ENCODE measurements around the gene DNAH12.

Gene DNAH12

DNA sequence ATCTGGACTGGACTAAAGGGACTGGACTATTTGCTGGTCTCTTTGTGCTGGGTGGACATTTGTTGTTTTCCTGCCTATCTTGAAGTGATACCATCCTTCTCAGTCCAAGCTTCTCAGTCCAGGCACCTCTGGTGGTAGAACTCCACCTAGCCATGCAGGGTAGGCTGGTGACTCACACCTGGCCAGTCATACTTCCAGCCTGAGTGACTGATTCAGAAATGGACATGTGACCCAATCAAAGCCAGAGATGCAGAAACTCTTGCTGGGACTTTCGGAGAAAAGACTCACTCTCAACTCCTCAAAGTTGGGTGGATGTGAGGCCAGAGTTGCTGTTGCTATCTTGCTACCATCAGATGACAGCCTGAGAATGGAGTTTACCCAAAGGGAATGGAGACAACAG lies 246.1 kb downstream of the DNAH12 start:
- DNase-seq = no peak

DNA sequence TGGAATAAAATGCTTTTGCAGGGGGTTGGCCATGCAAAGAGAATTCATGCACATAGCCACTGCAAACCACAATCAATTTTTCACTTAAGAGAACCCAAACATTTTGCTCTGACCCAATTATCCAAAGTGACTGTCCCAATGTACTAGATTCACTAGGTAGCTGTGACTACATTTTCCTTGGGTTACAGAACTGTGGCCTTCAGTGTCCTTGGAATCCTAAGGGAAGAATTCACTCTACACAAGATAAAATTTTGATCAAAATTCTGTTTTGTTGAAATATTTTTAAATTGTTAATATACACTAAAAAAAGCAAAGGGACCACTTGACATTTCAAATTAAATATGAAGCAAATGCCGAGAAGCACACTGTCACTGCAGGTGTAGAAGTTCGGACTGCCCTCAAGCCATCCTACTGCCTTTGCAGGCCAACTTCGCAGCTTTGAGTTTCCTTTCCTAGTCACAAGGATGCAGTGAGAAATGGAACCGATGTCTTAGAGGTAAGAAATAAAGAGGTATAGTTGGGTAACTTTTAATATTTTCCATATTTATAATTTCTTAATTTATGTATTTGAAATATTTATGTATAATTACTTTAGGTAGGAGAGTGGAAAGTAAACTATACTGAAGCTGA lies 251.1 kb downstream of the DNAH12 start:
- no peak for DNase-seq

DNA sequence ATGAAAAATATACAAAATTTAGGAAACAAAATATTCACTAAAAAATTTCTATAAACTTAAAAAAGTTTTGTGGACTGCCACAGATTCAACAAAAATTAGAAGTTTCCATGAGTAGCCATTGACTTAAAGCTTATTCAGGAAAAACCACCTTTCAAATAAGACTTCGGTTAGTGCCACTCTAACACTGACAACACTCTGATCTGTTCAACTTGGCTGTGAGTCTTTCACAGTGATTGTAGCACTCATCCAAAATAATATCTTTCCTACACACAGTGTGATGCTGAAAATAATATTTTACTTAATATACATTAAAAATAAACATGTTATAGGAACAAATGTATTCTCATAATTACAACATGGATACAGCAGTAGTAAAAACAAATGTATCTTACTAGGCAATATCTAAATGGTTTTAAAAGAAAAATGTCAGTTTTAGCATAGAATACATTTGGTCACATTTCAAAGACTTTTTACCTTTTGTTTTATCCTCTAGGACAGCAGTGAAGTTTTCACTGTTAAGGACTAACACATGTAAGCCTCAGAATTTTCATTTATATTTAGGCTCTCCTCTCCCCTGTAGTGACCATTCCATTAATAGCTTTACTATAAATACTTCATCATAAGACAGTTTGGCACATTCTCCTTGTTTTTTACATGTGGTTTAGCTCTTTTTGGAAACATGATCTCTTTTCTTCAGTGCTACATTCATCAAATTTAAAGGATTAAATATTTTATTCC lies 251.8 kb downstream of the DNAH12 start, which contains the start of gene ASB14:
Gene ASB14 (minus strand): TSS at position 527 of the 738 bp plus-strand sequence. CDS start 652 bp downstream, outside the sequence.
- DNase-seq = no peak

DNA sequence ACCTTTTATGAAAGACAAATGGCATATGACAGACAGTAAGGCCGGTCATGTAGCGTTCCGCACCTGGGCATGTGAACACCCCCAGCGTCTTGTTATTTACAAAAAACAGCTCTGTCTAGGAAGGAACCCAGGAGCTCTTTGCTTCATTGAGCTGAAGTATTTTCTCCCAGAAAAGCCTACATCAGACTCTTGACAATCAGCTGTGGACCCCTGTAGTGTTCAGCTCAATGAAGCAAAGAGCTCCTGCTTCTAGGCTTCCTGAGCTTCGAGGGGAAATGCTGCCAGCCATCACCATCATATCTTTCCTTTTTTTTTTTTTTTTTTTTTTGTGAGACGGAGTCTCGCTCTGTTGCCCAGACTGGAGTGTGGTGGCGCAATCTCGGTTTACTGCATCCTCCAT lies 255.7 kb downstream of the DNAH12 start:
- no peak for DNase-seq

DNA sequence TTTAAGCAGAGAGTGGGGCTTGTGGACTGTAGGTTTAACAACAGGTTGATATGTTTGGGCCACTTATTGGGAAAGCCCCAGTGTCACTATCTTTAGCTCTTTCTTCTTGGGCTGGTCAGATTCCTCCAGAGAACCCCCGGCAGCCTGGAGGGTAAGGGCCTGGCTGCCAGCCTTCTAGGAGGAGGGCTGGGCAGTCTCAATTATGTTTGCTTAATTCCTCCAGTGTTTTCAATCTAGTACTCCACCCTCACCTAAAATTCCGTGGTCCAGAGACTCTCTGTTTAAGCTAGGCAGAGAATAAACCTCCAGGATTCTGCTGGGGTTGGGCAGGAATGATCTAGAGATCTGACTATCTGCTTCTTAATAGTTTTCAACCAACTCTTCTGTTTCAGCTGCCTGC lies 256.9 kb downstream of the DNAH12 start:
- DNase-seq = no peak

DNA sequence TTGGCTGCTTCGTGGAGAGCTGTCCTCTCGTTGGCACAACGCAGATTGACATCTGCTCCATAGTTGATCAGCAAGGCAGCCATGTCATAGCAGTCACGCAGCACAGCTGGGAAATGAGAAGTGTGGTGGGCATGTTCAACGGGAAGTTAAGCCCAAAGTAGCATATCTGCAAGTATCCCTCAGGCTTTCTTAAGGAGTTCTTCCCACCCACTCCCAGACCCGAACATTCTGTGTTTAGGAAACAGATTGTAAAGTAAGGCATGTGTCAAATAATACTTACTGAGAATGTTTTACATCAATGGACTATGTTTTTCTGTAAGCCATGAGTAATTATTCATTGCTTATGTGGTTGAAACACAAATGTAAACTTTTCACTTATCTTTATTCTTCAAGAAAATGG lies 260.8 kb downstream of the DNAH12 start:
- DNase-seq = no peak

DNA sequence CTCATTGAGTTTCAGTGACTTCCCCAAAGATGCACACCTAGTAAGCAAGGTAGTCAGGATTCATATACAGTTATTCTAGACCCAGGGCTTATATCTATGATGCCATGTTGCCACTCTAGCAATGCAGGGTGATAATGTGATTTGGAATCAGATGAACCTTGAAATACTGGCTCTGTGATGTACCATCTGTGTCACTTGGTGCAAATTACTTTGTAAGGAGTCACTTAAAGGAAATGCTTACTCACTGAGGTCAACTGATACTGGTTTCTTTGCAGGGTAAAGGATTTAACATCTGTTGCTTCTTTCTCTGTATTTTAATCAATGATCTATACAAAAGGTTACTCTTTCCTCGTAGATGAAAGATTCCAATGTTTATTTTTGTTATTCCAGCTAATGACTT lies 262.4 kb downstream of the DNAH12 start:
- peak; percentile 62 for DNase-seq

DNA sequence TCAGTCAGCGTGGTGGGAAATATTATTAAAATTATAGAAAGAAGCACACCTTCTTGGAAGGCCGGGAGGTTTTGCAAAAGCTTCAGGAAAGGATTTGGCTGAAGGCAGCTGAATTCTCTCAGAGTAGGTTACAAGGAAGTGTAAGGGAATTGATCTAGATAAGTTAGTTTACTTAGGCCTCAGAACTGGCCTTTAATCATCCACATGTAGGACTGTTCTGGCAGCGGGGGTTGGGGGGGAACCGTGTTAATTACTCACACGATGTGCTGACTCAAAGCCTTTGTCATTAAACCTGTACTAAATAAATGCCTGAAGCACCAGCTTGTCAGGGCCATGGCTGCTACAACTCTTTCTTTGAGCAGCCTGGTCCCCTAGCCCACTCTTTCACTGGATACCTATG lies 264.5 kb downstream of the DNAH12 start:
- no peak for DNase-seq

DNA sequence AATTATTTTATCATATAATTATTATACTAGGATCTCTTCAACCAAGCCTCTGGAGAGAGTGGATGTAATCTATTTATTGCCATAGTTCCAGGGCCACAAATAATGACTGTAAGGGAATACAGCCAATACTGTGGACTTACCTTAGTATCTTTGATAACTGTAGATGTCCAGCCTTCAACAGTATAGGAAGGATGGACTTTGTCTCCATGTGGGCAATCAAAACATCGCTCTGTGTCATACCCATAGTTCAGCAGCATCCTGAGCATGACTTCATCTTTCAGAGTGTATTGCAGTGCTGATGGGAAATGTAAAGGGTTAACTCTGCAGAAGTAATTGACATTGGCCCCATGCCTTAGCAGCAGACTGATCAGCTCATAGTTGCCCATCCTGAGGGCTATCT lies 265.9 kb downstream of the DNAH12 start:
- DNase-seq = no peak

DNA sequence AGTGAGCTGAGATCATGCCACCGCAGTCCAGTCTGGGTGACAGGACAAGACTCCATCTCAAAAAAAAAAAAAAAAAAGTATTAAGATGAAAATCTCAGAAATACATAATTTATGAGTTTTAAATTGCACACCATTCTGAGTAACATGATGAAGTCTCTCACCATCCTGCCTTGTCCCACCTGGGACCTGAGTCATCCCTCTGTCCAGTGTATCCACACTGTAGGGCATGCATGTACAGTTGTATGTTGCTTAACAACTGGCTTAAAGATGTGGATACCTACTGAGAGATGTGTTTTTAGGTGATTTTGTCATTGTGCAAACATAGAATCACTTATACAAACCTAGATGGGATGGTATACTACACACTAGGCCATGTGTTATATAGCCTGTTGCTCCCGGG lies 268.8 kb downstream of the DNAH12 start:
- no peak for DNase-seq

DNA sequence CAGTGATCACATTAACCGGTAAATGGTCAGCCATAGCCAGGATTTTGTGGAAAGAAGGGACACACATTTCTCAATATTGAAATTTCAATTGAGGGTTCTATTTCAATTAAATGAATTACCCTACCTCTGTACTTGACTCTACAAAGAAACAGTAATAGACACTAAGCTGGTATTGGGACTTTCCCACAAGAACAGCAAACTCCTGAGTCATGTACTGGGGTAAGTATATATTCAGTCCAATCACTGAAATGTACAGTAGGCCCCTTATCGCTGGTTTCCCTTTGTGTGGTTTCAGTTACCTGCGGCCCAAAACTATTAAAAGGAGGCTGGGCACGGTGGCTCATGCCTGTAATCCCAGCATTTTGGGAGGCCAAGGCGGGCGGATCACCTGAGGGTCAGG lies 269.3 kb downstream of the DNAH12 start:
- no peak for DNase-seq

DNA sequence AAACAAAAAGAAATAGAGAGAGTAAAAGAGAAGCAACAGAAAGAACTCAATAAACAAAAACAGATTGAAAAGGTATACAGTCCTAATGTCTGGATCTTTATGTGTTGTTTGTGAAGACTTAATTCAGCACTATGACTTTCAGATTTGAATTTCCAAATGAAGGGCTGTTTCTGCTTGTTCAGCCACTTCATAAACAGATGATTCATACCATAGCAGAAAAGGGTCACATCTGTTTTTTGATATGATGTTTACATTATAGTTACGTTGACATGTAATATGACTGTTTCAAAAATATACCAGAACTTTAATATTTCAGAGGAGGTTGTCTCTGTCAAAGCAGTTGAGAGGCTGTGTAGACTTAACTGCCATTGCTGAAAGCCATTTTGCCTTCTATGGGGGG lies 275.7 kb downstream of the DNAH12 start:
- DNase-seq = no peak

DNA sequence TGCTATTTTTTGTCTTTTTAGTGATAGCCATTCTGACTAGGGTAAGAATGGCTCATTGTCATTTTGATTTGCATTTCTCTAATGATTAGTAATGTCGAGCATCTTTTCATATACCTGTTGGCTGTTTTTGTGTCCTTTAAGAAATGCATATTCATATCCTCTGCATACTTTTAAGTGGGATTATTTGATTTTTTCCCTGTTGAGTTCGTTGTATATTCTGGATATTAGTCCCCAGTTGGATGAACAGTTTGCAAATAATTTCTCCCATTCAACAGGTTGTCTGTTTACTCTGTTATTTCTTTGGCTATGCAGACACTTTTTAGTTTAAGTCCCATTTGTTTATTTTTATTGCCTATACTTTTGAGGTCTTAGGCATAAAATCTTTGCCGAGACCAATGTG lies 282.2 kb downstream of the DNAH12 start:
- no peak for DNase-seq

DNA sequence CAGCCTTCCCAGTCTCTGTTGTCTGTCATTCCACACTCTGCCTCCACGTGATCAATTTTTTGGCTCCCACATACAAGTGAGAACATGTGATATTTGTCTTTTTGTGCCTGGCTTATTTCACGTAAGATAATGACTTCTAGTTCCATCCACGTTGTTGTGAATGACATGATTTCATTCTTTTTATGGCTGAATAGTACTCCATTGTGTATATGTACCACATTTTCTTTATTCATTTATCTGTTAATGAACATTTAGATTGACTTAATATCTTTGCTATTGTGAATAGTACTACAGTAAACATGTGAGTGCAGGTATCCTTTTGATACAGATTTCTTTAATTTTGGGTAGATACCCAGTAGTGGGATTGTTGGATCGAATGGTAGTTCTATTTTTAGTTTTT lies 283.0 kb downstream of the DNAH12 start:
- no peak for DNase-seq

DNA sequence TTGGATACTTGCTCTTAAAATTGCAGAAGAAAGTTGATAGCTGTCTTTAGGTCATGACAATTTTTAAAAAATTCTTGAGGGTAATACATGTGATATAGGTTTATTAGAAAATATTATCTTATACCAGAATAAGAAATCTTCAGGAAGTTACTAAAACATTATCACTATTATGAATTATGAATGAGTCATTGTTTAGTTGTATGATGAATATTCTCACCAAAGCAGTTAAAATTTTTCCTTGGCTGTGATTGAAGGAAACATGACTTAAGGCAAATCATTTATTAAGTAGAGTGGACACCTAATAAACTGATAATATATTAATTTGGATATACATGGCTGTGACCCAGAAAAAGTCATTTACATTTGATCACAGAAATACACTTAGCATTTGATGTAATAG lies 286.5 kb downstream of the DNAH12 start:
- no peak for DNase-seq

DNA sequence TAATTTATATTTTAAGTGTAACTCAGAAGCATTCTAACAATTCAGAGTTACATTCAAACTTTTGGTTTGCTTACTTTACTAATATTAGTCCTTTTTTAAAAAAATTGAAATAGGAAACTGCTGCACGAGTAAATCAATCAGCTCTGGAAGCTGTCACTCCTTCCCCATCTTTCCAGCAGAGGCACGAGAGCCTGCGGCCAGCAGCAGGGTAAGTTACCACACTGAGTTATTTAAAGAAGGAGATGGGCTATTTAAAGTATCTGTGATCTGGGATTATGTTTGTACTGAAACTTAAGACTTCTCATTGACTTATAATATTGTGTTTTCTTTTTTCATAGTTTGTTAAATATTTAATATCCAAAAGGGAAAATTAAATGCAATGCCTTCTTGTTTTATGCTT lies 287.3 kb downstream of the DNAH12 start:
- DNase-seq = no peak

DNA sequence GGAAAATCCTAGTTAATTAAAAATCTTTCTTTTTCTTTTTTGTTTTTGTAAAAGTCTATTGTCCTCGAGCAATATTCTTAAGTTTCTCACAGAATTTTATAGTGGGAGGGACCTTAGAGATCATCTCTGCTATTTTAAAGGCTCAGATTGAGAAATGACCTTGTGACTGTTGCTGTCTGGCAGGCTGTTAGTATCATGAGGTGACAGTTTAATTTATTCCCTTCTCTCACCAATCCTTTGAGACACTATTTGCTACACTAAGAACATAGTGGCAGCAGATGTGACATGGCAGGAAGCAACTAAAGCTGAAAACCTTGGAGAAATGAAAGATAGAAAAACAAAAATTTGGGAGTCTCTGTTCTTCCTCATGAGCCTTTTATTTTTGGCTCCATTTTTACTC lies 291.7 kb downstream of the DNAH12 start:
- no peak for DNase-seq

DNA sequence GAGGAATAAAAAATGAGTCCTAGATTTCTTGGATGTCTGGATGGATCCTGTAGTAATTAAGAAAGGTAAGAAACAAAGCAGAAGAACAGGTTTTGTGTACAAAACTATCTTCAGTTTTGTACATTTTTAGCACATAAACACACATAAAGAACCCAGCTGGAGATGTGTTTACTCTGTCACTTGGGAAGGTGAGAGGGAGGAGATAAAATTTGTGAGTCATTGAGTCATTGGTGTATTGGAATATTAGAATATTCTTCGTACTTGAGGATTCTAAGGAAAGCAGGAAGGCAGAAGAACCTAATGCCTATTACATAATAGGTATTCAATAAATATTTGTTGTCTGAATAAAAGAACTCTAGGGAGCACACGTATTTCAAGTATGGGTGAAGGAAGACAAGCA lies 299.2 kb downstream of the DNAH12 start:
- DNase-seq = no peak
